ENCODE data around the gene GABRB1.

- TF ChIP-seq POLR2A (IDR thresholded peaks at IDR 0.05) (no peak), CTCF (IDR thresholded peaks at IDR 0.05) (no peak)
Observed at GRCh38 chr4:46994007-46994405, 37.4 kb upstream of the GABRB1 start.
